Neuronal stem cell (in vitro differentiated cells): ENCODE results near the gene DGKG.

Experiments used
- DNase-seq: peaks from one replicate; pipeline ENCODE4 v3.0.0-alpha.2; 2013; ENCODE audit warnings: low spot score
- H2AFZ ChIP-seq: one replicate; pipeline ENCODE4 v1.6.1; 2013; ENCODE audit warnings: mild to moderate bottlenecking, low read length, inconsistent platforms
- H2AK5ac ChIP-seq: 2 replicates; pipeline ENCODE4 v1.6.1; 2013; ENCODE audit warnings: low read depth, mild to moderate bottlenecking, inconsistent platforms, low read length, moderate library complexity, mixed read lengths
- H2BK120ac ChIP-seq: 2 replicates; pipeline ENCODE4 v1.6.1; 2013; ENCODE audit warnings: low read depth, mild to moderate bottlenecking, inconsistent platforms, low read length, moderate library complexity, mixed read lengths
- H2BK12ac ChIP-seq: one replicate; pipeline ENCODE4 v1.6.1; 2013; ENCODE audit warnings: low read length, inconsistent platforms
- H2BK15ac ChIP-seq: 2 replicates; pipeline ENCODE4 v1.6.1; 2013; ENCODE audit warnings: mild to moderate bottlenecking, low read length, inconsistent platforms, mixed read lengths
- H2BK5ac ChIP-seq: one replicate; pipeline ENCODE4 v1.6.1; 2013; ENCODE audit warnings: inconsistent platforms, mild to moderate bottlenecking, low read length, moderate library complexity
- H3K14ac ChIP-seq: one replicate; pipeline ENCODE4 v1.6.1; 2013; ENCODE audit warnings: low read length, inconsistent platforms
- H3K18ac ChIP-seq: 2 replicates; pipeline ENCODE4 v1.6.1; 2013; ENCODE audit warnings: low read length, inconsistent platforms
- H3K23ac ChIP-seq: 2 replicates; pipeline ENCODE4 v1.6.1; 2013; ENCODE audit warnings: low read depth, mild to moderate bottlenecking, mixed read lengths, low read length, inconsistent platforms; ENCODE audit not compliant: poor library complexity
- H3K27ac ChIP-seq: replicated peaks from 3 replicates; pipeline ENCODE4 v1.5.1; 2013; ENCODE audit warnings: low read length, inconsistent platforms
- H3K27me3 ChIP-seq, 3 experiments: 2 replicates each; pipeline ENCODE4 v1.6.1; 2013; ENCODE audit warnings: low read length in 3 of 3, mild to moderate bottlenecking in 2 of 3, inconsistent platforms in 1 of 3, low read depth in 1 of 3, mixed read lengths in 1 of 3, moderate library complexity in 1 of 3; ENCODE audit not compliant: control insufficient read depth in 3 of 3, insufficient read depth in 3 of 3
- H3K36me3 ChIP-seq, 2 donors: replicated peaks in 1 of 2; 2 replicates each; pipeline ENCODE4 v1.6.1; 2013; ENCODE audit warnings: low read length in 2 of 2; ENCODE audit not compliant: control insufficient read depth in 2 of 2, insufficient read depth in 2 of 2
- H3K4ac ChIP-seq: 2 replicates; pipeline ENCODE4 v1.6.1; 2013; ENCODE audit warnings: inconsistent platforms, mild to moderate bottlenecking, low read length, moderate library complexity
- H3K4me1 ChIP-seq, 2 donors: 1 replicate in 1 of 2; 2 replicates in 1 of 2; pipeline ENCODE4 v1.6.1; 2013; ENCODE audit warnings: low read length in 2 of 2, low read depth in 1 of 2; ENCODE audit not compliant: control insufficient read depth in 2 of 2, insufficient read depth in 1 of 2
- H3K4me2 ChIP-seq: one replicate; pipeline ENCODE4 v1.6.1; 2013; ENCODE audit warnings: mild to moderate bottlenecking, low read length, inconsistent platforms; ENCODE audit not compliant: insufficient read depth, poor library complexity, severe bottlenecking
- H3K4me3 ChIP-seq, 2 donors: 2 replicates each; pipeline ENCODE4 v1.5.1; 2013; ENCODE audit warnings: low read length in 2 of 2, mild to moderate bottlenecking in 2 of 2, inconsistent platforms in 1 of 2, moderate library complexity in 1 of 2
- H3K79me1 ChIP-seq: one replicate; pipeline ENCODE4 v1.6.1; 2013; ENCODE audit warnings: low read depth, mild to moderate bottlenecking, inconsistent platforms, low read length, moderate library complexity
- H3K9ac ChIP-seq: one replicate; pipeline ENCODE4 v1.6.1; 2013; ENCODE audit warnings: mild to moderate bottlenecking, low read depth, low read length, inconsistent platforms; ENCODE audit not compliant: poor library complexity
- H3K9me3 ChIP-seq, 2 donors: replicated peaks in 1 of 2; 2 replicates each; pipeline versions ENCODE3 to v1.6.1; 2013; ENCODE audit warnings: low read length in 2 of 2, mild to moderate bottlenecking in 2 of 2, inconsistent platforms in 1 of 2, low read depth in 1 of 2, mixed read lengths in 1 of 2, moderate library complexity in 1 of 2; ENCODE audit not compliant: control insufficient read depth in 2 of 2, insufficient read depth in 1 of 2
- H4K8ac ChIP-seq: one replicate; pipeline ENCODE4 v1.6.1; 2013; ENCODE audit warnings: low read depth, mild to moderate bottlenecking, inconsistent platforms, low read length, moderate library complexity
- H4K91ac ChIP-seq: one replicate; pipeline ENCODE4 v1.6.1; 2013; ENCODE audit warnings: low read length, low read depth, mild to moderate bottlenecking, inconsistent platforms; ENCODE audit not compliant: poor library complexity
- WGBS, 2 donors: extraction: QIAGEN DNeasy Blood & Tissue Kit; methylation state at CpG; one replicate each; pipeline ENCODE4 v1.1.7; 2013; ENCODE audit warnings: missing lambda C conversion rate in 2 of 2, mixed read lengths in 1 of 2; ENCODE audit not compliant: insufficient read length in 2 of 2, insufficient replicate concordance in 1 of 2; ENCODE audit errors: extremely low coverage in 2 of 2; 5-methylcytosine and 5-hydroxymethylcytosine counted together

The DGKG gene

DNA sequence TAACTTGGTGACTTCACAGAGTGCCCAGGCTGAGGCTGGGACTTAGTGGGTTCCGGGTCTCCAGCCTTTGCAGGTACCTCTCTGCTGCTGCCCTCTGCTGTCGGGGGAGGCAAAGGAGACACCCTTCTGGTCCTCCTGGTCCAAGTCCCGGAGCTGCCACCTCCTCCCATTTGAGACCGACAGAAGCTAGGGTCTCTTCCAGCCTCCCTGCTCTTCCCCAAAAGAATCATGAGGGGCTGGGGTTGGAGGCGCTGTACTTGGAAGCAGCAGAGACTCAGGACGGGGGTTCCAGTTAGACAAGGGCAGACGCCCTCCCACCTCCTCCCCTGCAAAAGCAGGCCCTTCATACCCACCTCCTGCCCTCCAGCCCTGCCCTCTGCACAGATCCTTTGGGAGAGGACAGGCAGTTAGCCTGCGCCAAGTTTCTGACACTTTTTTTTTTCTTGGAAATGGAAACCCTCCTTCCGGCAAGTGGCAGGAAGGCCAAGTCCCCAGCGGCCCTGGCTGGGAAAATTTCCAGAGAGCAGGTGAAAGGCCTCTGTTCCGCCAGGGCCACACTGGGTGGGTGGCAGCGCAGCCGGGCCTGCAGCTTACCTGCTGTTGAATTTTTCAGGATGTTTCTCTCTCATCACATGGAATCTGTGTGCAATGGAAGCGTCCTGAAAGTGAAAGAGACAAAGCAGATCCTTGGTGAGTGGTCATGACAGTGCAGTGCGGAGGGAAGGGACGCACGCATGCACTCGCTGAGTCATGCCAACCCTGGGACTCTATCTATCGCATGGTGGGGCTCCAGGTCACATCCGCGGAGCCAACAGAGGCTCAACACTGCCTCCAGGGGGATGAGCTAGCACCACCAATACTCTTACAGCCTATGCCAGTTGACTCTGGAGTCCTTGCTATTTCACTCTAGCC lies 119.9 kb downstream of the DGKG start:
- peak overlapping the region; percentile 63 for H3K18ac ChIP-seq
- H2BK5ac ChIP-seq = no peak overlapping the region
- H3K9ac ChIP-seq = no peak overlapping the region
- peak overlapping the region; percentile 70 for H2AFZ ChIP-seq
- H3K14ac ChIP-seq = no peak overlapping the region
- no peak overlapping the region for H4K8ac ChIP-seq
- H3K36me3 ChIP-seq = no peaks in the 10 kb centered on the region
- H3K4me3 ChIP-seq = no peak overlapping the region
- peak overlapping the region; percentile 81 for H3K4ac ChIP-seq
- WGBS, 2 donors = no CpG with 5 or more reads among the region's 21 CpGs
- no peaks in the 10 kb centered on the region for H3K79me1 ChIP-seq
- H3K4me1 ChIP-seq = peaks cover 0 to 5% of the 10 kb centered on the region in 2 donors
- no peak overlapping the region for H3K27ac ChIP-seq
- H4K91ac ChIP-seq = no peak overlapping the region
- peak overlapping the region; percentile 26 for H2BK15ac ChIP-seq
- H2AK5ac ChIP-seq = peak overlapping the region; percentile 17
- H2BK120ac ChIP-seq = peak overlapping the region; percentile 21
- H3K4me2 ChIP-seq = no peak overlapping the region
- H3K9me3 ChIP-seq = no peaks in the 10 kb centered on the region
- H2BK12ac ChIP-seq = no peak overlapping the region
- H3K27me3 ChIP-seq = peaks cover 0 to 11% (median 0%) of the 10 kb centered on the region in 3 experiments
- peak overlapping the region; percentile 8 for H3K23ac ChIP-seq
- peak; percentile 45 for DNase-seq

- no CpG with 5 or more reads among the region's 10 CpGs for WGBS, 2 donors
- Histone ChIP-seq H3K4me2 (no peak overlapping the region), H3K9me3 (peaks cover 0 to 2% of the 10 kb centered on the region in 2 donors), H2BK15ac (no peak overlapping the region), H3K4ac (no peak overlapping the region), H2AFZ (no peak overlapping the region), H2BK120ac (no peak overlapping the region), H2BK5ac (no peak overlapping the region), H3K18ac (no peak overlapping the region), H3K14ac (no peak overlapping the region), H3K4me3 (no peak overlapping the region), H2AK5ac (no peak overlapping the region), H3K27me3 (peaks cover 0 to 4% (median 0%) of the 10 kb centered on the region in 3 experiments), H3K23ac (no peak overlapping the region), H3K79me1 (no peaks in the 10 kb centered on the region), H3K27ac (no peak overlapping the region), H2BK12ac (no peak overlapping the region), H4K8ac (no peak overlapping the region), H3K4me1 (peaks cover 0 to 5% of the 10 kb centered on the region in 2 donors), H4K91ac (no peak overlapping the region), H3K36me3 (no peaks in the 10 kb centered on the region), H3K9ac (no peak overlapping the region)
- no peak for DNase-seq
Observed at GRCh38 chr3:186239321-186239720, 122.7 kb downstream of the DGKG start.

DNA sequence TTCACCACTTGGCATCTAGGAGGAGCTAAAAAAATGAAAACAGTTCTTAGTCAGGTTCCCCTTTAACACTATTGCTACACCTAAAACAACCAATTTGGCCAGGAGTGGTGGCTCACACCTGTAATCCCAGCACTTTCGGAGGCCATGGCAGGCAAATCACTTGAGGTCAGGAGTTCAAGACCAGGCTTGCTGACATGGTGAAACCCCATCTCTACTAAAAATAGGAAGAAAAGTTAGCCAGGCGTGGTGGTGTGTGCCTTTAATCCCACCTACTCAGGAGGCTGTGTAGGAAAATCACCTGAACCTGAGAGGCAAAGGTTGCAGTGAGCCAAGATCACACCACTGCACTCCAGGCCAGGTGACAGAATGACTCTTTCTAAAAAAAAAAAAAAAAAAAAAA lies 124.1 kb downstream of the DGKG start:
- Histone ChIP-seq H2AK5ac (no peak overlapping the region), H4K8ac (no peak overlapping the region), H2AFZ (no peak overlapping the region), H2BK12ac (no peak overlapping the region), H3K14ac (no peak overlapping the region), H3K36me3 (no peaks in the 10 kb centered on the region), H2BK120ac (no peak overlapping the region), H3K9ac (no peak overlapping the region), H4K91ac (no peak overlapping the region), H3K9me3 (peaks cover 0 to 2% of the 10 kb centered on the region in 2 donors), H3K18ac (no peak overlapping the region), H3K4ac (no peak overlapping the region), H3K4me1 (peaks cover 0 to 5% of the 10 kb centered on the region in 2 donors), H3K4me3 (no peak overlapping the region), H3K4me2 (no peak overlapping the region), H2BK5ac (no peak overlapping the region), H3K23ac (no peak overlapping the region), H3K27me3 (peaks cover 0 to 4% (median 0%) of the 10 kb centered on the region in 3 experiments), H2BK15ac (no peak overlapping the region), H3K79me1 (no peaks in the 10 kb centered on the region), H3K27ac (no peak overlapping the region)
- WGBS, 2 donors = no CpG with 5 or more reads among the region's 2 CpGs
- no peak for DNase-seq

DNA sequence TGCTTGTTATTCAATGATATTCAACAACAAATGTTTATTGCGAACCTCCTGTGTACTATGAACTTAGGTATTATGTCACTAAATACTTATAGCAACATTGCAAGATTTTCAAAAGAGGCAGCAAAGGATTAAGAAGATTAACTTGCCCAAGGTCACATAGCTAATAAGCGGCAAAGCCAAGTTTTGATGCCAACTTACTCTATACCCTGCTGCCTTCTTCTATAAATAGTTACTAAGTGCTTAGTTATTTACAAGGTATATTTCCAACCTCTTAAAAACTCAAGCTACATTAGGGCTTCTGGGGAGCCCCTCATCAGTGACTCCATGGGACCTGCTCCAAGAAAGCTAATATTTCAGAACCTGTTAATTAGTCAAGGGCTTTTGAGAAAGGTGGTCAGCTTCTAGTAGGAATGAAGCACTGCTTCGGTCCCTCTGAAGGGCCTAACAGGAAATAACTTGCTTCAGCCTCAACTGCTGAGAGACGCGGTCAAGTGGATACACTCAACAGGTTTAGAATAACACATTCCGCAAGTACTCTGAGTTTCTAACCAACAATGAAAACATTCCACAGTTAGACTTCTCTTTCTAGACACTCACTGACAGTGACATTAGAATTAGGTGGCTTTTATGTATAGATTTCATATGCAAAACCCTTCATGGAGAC lies 125.5 kb downstream of the DGKG start:
- Histone ChIP-seq H2BK120ac (no peak overlapping the region), H4K8ac (no peak overlapping the region), H2BK12ac (no peak overlapping the region), H3K9ac (no peak overlapping the region), H3K4me3 (no peak overlapping the region), H2AK5ac (no peak overlapping the region), H3K4ac (no peak overlapping the region), H3K4me2 (no peak overlapping the region), H3K23ac (no peak overlapping the region), H3K4me1 (peaks cover 0 to 2% of the 10 kb centered on the region in 2 donors), H3K9me3 (peaks cover 0 to 2% of the 10 kb centered on the region in 2 donors), H2BK15ac (no peak overlapping the region), H3K79me1 (no peaks in the 10 kb centered on the region), H3K36me3 (no peaks in the 10 kb centered on the region), H2BK5ac (no peak overlapping the region), H3K14ac (no peak overlapping the region), H3K27ac (no peak overlapping the region), H3K27me3 (peaks cover 0 to 4% (median 0%) of the 10 kb centered on the region in 3 experiments), H4K91ac (no peak overlapping the region), H3K18ac (no peak overlapping the region), H2AFZ (no peak overlapping the region)
- WGBS, 2 donors = no CpG with 5 or more reads among the region's 6 CpGs
- no peak for DNase-seq
